SU-DHL-6 (cell line): ENCODE measurements around the gene KPTN.
A peak's percentile ranks its signal among the peaks of the same experiment; 100 is the strongest.

Experiments used
- H2AFZ ChIP-seq: fragments of 200-600 bp; sonication (generic); 2 replicates; pipeline ENCODE4 v1.6.1; 2014; ENCODE audit warnings: low read depth, mild to moderate bottlenecking, moderate library complexity, mixed read lengths, antibody characterized with exemption, low read length; ENCODE audit not compliant: severe bottlenecking
- H3F3A ChIP-seq: fragments of 200-600 bp; shearing (Covaris generic); 2 replicates; pipeline ENCODE4 v1.6.0; 2016; ENCODE audit warnings: antibody characterized with exemption, mild to moderate bottlenecking; ENCODE audit not compliant: insufficient read depth
- H3K27ac ChIP-seq: fragments of 200-600 bp; sonication (generic); 2 replicates; pipeline ENCODE4 v1.5.1; 2016; ENCODE audit warnings: low read depth, mild to moderate bottlenecking, low read length, moderate library complexity, mixed read lengths
- H3K27me3 ChIP-seq: fragments of 200-600 bp; sonication (generic), shearing (Covaris generic); 2 replicates; pipeline ENCODE4 v1.6.0; 2014; ENCODE audit warnings: mild to moderate bottlenecking, low read length
- H3K36me3 ChIP-seq: fragments of 200-600 bp; sonication (generic); 2 replicates; pipeline ENCODE4 v1.6.1; 2014; ENCODE audit warnings: mild to moderate bottlenecking, low read length, mixed read lengths
- H3K4me2 ChIP-seq: fragments of 300-600, 200-600 bp; shearing (Covaris generic), sonication (generic); 2 replicates; pipeline ENCODE4 v1.6.0; 2014; ENCODE audit warnings: low read length, low read depth, mild to moderate bottlenecking; ENCODE audit not compliant: poor library complexity, severe bottlenecking
- H3K4me3 ChIP-seq: fragments of 200-600 bp; sonication (generic); 2 replicates; pipeline ENCODE4 v1.5.1; 2014; ENCODE audit warnings: antibody characterized with exemption, low read length, mild to moderate bottlenecking, mixed read lengths; ENCODE audit not compliant: insufficient read depth, poor library complexity, severe bottlenecking
- H3K79me2 ChIP-seq: fragments of 200-600 bp; sonication (generic); 2 replicates; pipeline ENCODE4 v1.6.1; 2014; ENCODE audit warnings: mild to moderate bottlenecking, low read length, moderate library complexity; ENCODE audit not compliant: insufficient read depth
- H3K9ac ChIP-seq: fragments of 200-600 bp; sonication (generic); 2 replicates; pipeline ENCODE4 v1.7.0; 2014; ENCODE audit warnings: mild to moderate bottlenecking, low read length
- H3K9me2 ChIP-seq: fragments of 200-600 bp; sonication (generic); replicated peaks from 2 replicates; pipeline ENCODE4 v1.6.1; 2014; ENCODE audit warnings: low read length; ENCODE audit not compliant: insufficient read depth
- H3K9me3 ChIP-seq: fragments of 200-600 bp; sonication (generic); 2 replicates; pipeline ENCODE4 v1.6.1; 2014; ENCODE audit warnings: low read length, mixed read lengths; ENCODE audit not compliant: insufficient read depth
- H4K20me1 ChIP-seq: fragments of 200-600 bp; sonication (generic); 2 replicates; pipeline ENCODE4 v1.6.1; 2014; ENCODE audit warnings: low read depth, mild to moderate bottlenecking, antibody characterized with exemption, low read length, moderate library complexity, mixed read lengths
- CTCF ChIP-seq: fragments of 200-600 bp; sonication (generic); IDR thresholded peaks from one replicate; pipeline ENCODE4 v1.5.1; 2017; ENCODE audit warnings: antibody characterized with exemption, mild to moderate bottlenecking, low read length, moderate library complexity; ENCODE audit not compliant: insufficient read depth, poor library complexity, severe bottlenecking
- EZH2phosphoT487 ChIP-seq: fragments of 200-600 bp; sonication (generic), shearing (Covaris generic); conservative IDR thresholded peaks from 2 replicates; pipeline ENCODE4 v1.6.1; 2018; ENCODE audit warnings: mild to moderate bottlenecking, antibody characterized with exemption, low read length, moderate library complexity, mixed read lengths

The KPTN gene

GRCh38 chr19:47429140-47429793 is 54.8 kb downstream of the KPTN start:
- H3K4me2 ChIP-seq: peak overlapping the region; percentile 59

GRCh38 chr19:47428177-47428894 is 55.7 kb downstream of the KPTN start:
- H3K27me3 ChIP-seq: 0 out of 2 replicates have a peak, but pooled peaks cover 2% of the 10 kb centered on the region
- H4K20me1 ChIP-seq: no peaks in the 10 kb centered on the region
- H3K36me3 ChIP-seq: no peaks in the 10 kb centered on the region
- no peak overlapping the region for H3K27ac ChIP-seq
- TF ChIP-seq CTCF (no peak), EZH2phosphoT487 (no peak)
- no peaks in the 10 kb centered on the region for H3K9me3 ChIP-seq
- H3K9me2 ChIP-seq: no peaks in the 10 kb centered on the region
- H2AFZ ChIP-seq: peak overlapping the region; percentile 5
- peak overlapping the region; percentile 9; the same call in 1 of the 2 replicates for H3K9ac ChIP-seq
- H3K79me2 ChIP-seq: no peaks in the 10 kb centered on the region
- H3K4me2 ChIP-seq: peak overlapping the region; percentile 59
- peaks cover 7% of the 10 kb centered on the region for H3F3A ChIP-seq
- H3K4me3 ChIP-seq: peak overlapping the region; percentile 32

More at GRCh38 chr19:47429140-47429793, 54.8 kb downstream of the KPTN start:
- H2AFZ ChIP-seq: no peak overlapping the region
- H3K4me3 ChIP-seq: no peak overlapping the region
- H3K9me2 ChIP-seq: no peaks in the 10 kb centered on the region
- H3K79me2 ChIP-seq: no peaks in the 10 kb centered on the region
- TF ChIP-seq CTCF: no peak
- TF ChIP-seq EZH2phosphoT487: no peak
- H3F3A ChIP-seq: peaks cover 7% of the 10 kb centered on the region
- H3K27me3 ChIP-seq: no peaks in the 10 kb centered on the region
- no peak overlapping the region for H3K9ac ChIP-seq
- no peak overlapping the region for H3K27ac ChIP-seq
- H3K9me3 ChIP-seq: no peaks in the 10 kb centered on the region
- H4K20me1 ChIP-seq: no peaks in the 10 kb centered on the region
- no peaks in the 10 kb centered on the region for H3K36me3 ChIP-seq

- no peaks in the 10 kb centered on the region for H4K20me1 ChIP-seq
- no peak overlapping the region for H3K9ac ChIP-seq
- H2AFZ ChIP-seq: peak overlapping the region; percentile 5
- H3K36me3 ChIP-seq: no peaks in the 10 kb centered on the region
- H3K27me3 ChIP-seq: 0 out of 2 replicates have a peak, but pooled peaks cover 3% of the 10 kb centered on the region
- H3F3A ChIP-seq: peaks cover 7% of the 10 kb centered on the region
- no peak overlapping the region for H3K4me3 ChIP-seq
- no peak overlapping the region for H3K27ac ChIP-seq
- peak overlapping the region; percentile 59 for H3K4me2 ChIP-seq
- no peaks in the 10 kb centered on the region for H3K9me3 ChIP-seq
- no peak for TF ChIP-seq EZH2phosphoT487
- TF ChIP-seq CTCF: peak; percentile 63
- no peaks in the 10 kb centered on the region for H3K79me2 ChIP-seq
- no peaks in the 10 kb centered on the region for H3K9me2 ChIP-seq
These were observed 56.5 kb downstream of the KPTN start for GRCh38 chr19:47427241-47428176.
